Mesenteric fat pad (tissue), 1 donor: Measurements from ENCODE around the gene FAU. TPM values are rescaled to one million over a fixed set of nuclear protein-coding genes. Genes with fewer than 3 reads are reported as not detected.
A peak's percentile ranks its signal among the peaks of the same experiment; 100 is the strongest.

ENCODE experiments used
- DNase-seq: peaks from one replicate; pipeline ENCODE4 v3.0.0-alpha.2; 2020; ENCODE audit warnings: low spot score
- microRNA-seq: library from miRNA; unstranded; fragments of <30 nt; microRNA quantifications from one replicate; pipeline ENCODE4 v1.2.0, GENCODE V29; 2020; ENCODE audit warnings: borderline number of aligned reads
- total RNA-seq: library from RNA; stranded (reverse); fragmentation: NEBNext Ultra II Directional; extraction: Animal tissue kit (Norgen Biotek cat#: 25700); gene quantifications from one replicate; pipeline ENCODE4 v1.2.1, GENCODE V29; 2021
- donor health status: DM: yes; HTN: yes; CAD: no.

FAU gene
- total RNA-seq, 1 donor from 2014 or later, result 617 TPM

- DNase-seq, result peak; percentile 99
Measured at GRCh38 chr11:65083834-65084597, 37.9 kb downstream of the FAU start, which contains the start of the genes CDCA5 and ZFPL1. Gene CDCA5 (minus strand): TSS chr11:65084040. CDS start chr11:65083978, 62 bp downstream. Gene ZFPL1 (plus strand): TSS chr11:65084222. CDS start chr11:65084699, 477 bp downstream.

GRCh38 chr11:65083134-65083833 is 38.6 kb downstream of the FAU start:
- no peak for DNase-seq

- DNase-seq, result no peak
Measured at GRCh38 chr11:65078786-65079342, 43.1 kb downstream of the FAU start.

DNA sequence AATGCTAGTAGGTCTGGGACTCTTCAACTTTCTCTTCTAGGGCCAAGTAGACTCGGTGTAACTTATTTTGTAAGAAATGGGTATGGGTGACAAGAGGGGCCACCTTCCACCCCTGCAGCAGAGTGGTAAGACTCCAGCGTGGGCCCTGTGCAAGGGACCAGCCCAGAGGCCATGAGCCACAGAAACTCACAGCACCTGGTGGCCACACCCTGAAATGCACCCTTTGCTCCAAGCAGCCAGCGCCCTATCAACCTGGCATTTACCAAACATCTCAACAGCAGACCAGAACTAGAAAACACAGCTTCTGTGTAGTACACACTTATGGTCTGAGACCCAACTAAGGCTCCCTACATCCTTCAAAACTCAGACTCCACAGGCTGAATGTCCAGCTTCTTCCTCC is 43.8 kb downstream of the FAU start:
- DNase-seq, result no peak

DNA sequence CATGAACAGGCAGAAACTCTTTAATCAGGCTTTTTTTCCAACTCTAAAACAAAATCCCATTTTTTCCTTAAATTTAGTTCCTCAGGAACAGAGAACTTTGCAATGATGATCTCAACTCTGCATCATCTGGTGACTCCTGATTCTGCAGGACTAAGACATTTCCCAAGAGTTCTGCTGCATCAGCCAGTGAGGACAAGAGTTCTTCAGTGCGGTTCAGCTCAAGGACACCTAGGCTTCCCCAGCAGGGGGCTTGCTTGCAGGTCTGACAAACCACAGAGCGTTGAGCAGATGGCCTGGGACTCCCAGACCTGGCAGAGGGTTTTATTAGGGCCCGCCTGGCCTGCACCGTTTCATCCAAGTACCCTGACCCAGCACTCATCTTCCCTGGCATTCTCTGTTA is 44.5 kb downstream of the FAU start:
- no peak for DNase-seq

DNA sequence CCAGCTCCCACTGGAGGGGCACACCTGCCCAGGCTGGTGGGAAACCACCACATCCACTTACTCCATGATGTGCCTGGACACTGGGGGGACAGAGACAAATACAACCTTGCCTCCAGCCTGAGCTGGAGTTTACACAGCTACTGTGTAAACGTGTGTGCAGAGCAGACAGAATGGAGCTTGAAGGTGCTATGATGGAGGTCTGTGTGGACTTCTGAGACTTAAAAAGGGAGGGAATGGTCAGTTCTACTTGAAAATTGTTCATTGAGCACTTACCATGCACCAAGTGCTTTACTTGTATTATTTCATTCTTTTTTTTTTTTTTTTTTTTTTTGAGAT is 49.3 kb downstream of the FAU start:
- DNase-seq, result no peak

GRCh38 chr11:65071907-65072630 is 49.9 kb downstream of the FAU start:
- DNase-seq, result no peak

Small RNA genes lying within 50 kb of the gene (microRNA-seq; reads per million reads assigned to microRNA genes)
- not detected for gene MIR6751

Other genes with a start within 250 kb of the FAU start
- gene EHD1, start 243.5 kb downstream of the FAU start, total RNA-seq, result 95.0 TPM
- gene ATG2A, start 204.9 kb downstream of the FAU start, total RNA-seq, result 22.2 TPM
- 28.3 TPM for gene PPP2R5B, start 197.4 kb downstream of the FAU start, total RNA-seq
- not detected for gene GPHA2, start 186.2 kb downstream of the FAU start, total RNA-seq
- gene MAJIN, start 150.0 kb downstream of the FAU start, total RNA-seq, result not detected
- 2.1 TPM for gene BATF2, start 125.2 kb downstream of the FAU start, total RNA-seq
- gene ARL2, start 108.0 kb downstream of the FAU start, total RNA-seq, result 93.0 TPM
- 27.6 TPM for gene SNX15, start 94.7 kb downstream of the FAU start, total RNA-seq
- gene SAC3D1, start 80.9 kb downstream of the FAU start, total RNA-seq, result 12.3 TPM
- gene NAALADL1, start 63.6 kb downstream of the FAU start, total RNA-seq, result 15.2 TPM
- gene CDCA5, start 38.1 kb downstream of the FAU start, total RNA-seq, result 1.2 TPM
- 32.1 TPM for gene ZFPL1, start 37.9 kb downstream of the FAU start, total RNA-seq
- 86.6 TPM for gene VPS51, start 25.9 kb downstream of the FAU start, total RNA-seq
- gene TM7SF2, start 10.3 kb downstream of the FAU start, total RNA-seq, result 22.1 TPM
- 11.5 TPM for gene ZNHIT2, start 4.4 kb downstream of the FAU start, total RNA-seq
- 26.1 TPM for gene MRPL49, start 187 bp upstream of the FAU start, total RNA-seq
- gene SYVN1, start 12.4 kb upstream of the FAU start, total RNA-seq, result 78.8 TPM
- gene SPDYC, start 48.1 kb upstream of the FAU start, total RNA-seq, result not detected
- gene CAPN1, start 59.8 kb upstream of the FAU start, total RNA-seq, result 102 TPM
- gene POLA2, start 139.8 kb upstream of the FAU start, total RNA-seq, result 5.9 TPM
- 88.4 TPM for gene CDC42EP2, start 192.7 kb upstream of the FAU start, total RNA-seq
- 34.1 TPM for gene DPF2, start 211.7 kb upstream of the FAU start, total RNA-seq
- gene TIGD3, start 232.6 kb upstream of the FAU start, total RNA-seq, result not detected